OCI-LY1 (cell line): ENCODE measurements around the gene KAT7.

Experiments used
- H2AFZ ChIP-seq: fragments of 200-600 bp; sonication (generic), shearing (Covaris generic); 2 replicates; pipeline ENCODE4 v1.6.0; 2014; ENCODE audit warnings: antibody characterized with exemption, mild to moderate bottlenecking, low read length
- H3F3A ChIP-seq: fragments of 200-600 bp; sonication (generic), shearing (Covaris generic); 2 replicates; pipeline ENCODE4 v1.6.0; 2014; ENCODE audit warnings: mild to moderate bottlenecking, antibody characterized with exemption, low read length, moderate library complexity; ENCODE audit not compliant: insufficient read depth
- H3K27ac ChIP-seq: fragments of 200-600 bp; sonication (generic); 2 replicates; pipeline ENCODE4 v1.5.1; 2014; ENCODE audit warnings: low read length, mixed run types, mild to moderate bottlenecking, low read depth; ENCODE audit not compliant: poor library complexity, severe bottlenecking
- H3K27me3 ChIP-seq: fragments of 200-600 bp; sonication (generic); 2 replicates; pipeline ENCODE4 v1.6.0; 2014; ENCODE audit warnings: antibody characterized with exemption, mild to moderate bottlenecking, low read length, moderate library complexity; ENCODE audit not compliant: insufficient read depth
- H3K36me3 ChIP-seq: fragments of 200-600 bp; sonication (generic); 2 replicates; pipeline ENCODE4 v1.6.1; 2014; ENCODE audit warnings: mild to moderate bottlenecking, antibody characterized with exemption, low read length, moderate library complexity, mixed read lengths; ENCODE audit not compliant: insufficient read depth
- H3K4me1 ChIP-seq: fragments of 200-600 bp; sonication (generic); 2 replicates; pipeline ENCODE4 v1.5.1; 2014; ENCODE audit warnings: mild to moderate bottlenecking, low read length, moderate library complexity; ENCODE audit not compliant: insufficient read depth, severe bottlenecking
- H3K4me2 ChIP-seq: fragments of 200-600 bp; sonication (generic), shearing (Covaris generic); 2 replicates; pipeline ENCODE4 v1.6.1; 2014; ENCODE audit warnings: low read length
- H3K4me3 ChIP-seq: fragments of 200-600 bp; sonication (generic); 2 replicates; pipeline ENCODE4 v1.5.1; 2014; ENCODE audit warnings: low read length, low read depth, mild to moderate bottlenecking, mixed read lengths; ENCODE audit not compliant: poor library complexity, severe bottlenecking
- H3K79me2 ChIP-seq: fragments of 200-600 bp; shearing (Covaris generic); 2 replicates; pipeline ENCODE4 v1.6.1; 2016; ENCODE audit warnings: mixed run types, low read length, mixed read lengths; ENCODE audit not compliant: insufficient read depth
- H3K9ac ChIP-seq: fragments of 200-600 bp; sonication (generic), shearing (Covaris generic); 2 replicates; pipeline ENCODE4 v1.6.1; 2014; ENCODE audit warnings: mild to moderate bottlenecking, low read length, mixed read lengths
- H3K9me2 ChIP-seq: fragments of 200-600 bp; sonication (generic), shearing (Covaris generic); 2 replicates; pipeline ENCODE4 v1.6.1; 2014; ENCODE audit warnings: low read depth, mild to moderate bottlenecking, low read length, mixed read lengths
- H3K9me3 ChIP-seq: fragments of 200-600 bp; shearing (Covaris generic); 2 replicates; pipeline ENCODE4 v1.6.1; 2014; ENCODE audit warnings: low read length, mixed read lengths
- H4K20me1 ChIP-seq: fragments of 200-600 bp; sonication (generic), shearing (Covaris generic); 2 replicates; pipeline ENCODE4 v1.6.0; 2016; ENCODE audit warnings: mild to moderate bottlenecking, low read length; ENCODE audit not compliant: insufficient read depth
- EZH2 ChIP-seq: fragments of 200-600 bp; sonication (generic), shearing (Covaris generic); IDR thresholded peaks from 2 replicates; pipeline ENCODE4 v1.8.0; 2017; ENCODE audit warnings: borderline replicate concordance, mixed run types, mild to moderate bottlenecking, antibody characterized with exemption, low read length, moderate library complexity, mixed read lengths
- TF ChIP-seq, protein P1 (sequence below): fragments of 200-600 bp; sonication (generic), shearing (Covaris generic); IDR thresholded peaks from 2 replicates; pipeline ENCODE4 v1.5.1; 2017; ENCODE audit warnings: mild to moderate bottlenecking, antibody characterized with exemption, low read length, moderate library complexity, mixed read lengths

KAT7 gene

DNA sequence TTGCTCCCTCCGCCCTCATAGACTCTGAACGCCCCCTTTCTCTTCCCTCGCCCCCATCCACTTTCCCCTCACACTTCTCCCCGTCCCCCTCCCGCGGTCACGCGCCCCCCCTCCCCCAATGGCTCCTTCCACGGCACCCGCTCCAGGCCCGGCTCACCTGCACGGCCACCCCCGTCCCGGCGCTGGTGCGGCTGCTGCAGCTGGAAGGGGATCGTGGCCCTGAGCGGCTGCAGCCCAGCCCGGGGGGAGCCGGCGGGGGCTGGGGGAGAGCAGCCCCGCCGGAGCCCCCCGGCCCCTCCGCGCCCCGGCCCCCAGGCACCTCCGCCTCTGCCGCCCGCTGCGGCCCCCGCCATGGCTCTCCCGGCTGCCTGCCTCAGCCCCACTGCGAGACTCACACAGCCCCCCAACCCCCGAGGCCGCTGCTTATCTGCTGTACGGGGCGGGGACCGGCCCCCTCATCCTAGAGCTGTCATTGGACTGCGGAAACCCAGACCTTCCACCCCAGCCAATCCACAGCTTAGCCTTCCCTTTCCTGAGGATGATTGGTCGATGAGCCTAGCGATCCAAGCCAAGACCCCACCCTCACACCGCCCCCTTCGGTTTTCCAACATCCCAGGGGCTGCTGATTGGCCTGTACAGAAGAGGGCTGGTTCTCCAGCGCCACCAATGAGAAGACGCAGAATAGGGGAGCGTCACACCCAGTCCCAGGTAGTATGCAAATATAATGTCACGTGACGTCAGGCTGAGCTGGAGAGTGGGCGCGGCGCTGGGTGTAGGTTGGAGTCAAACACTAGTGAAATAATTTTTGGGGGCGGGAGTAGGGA, 24.5 kb upstream of the KAT7 start, which contains the start of gene FAM117A:
FAM117A (minus strand) TSS at position 397 of the 824 bp plus-strand sequence; CDS start at position 353, 44 bp downstream.
- H3K79me2 ChIP-seq, result peaks cover 47% of the 10 kb centered on the region
- H3F3A ChIP-seq, result no peaks in the 10 kb centered on the region; the same call in 1 of the 2 replicates
- peaks cover 6% of the 10 kb centered on the region for H3K9me3 ChIP-seq
- peak within 1 kb of the TSS; percentile 72 for H3K9ac ChIP-seq
- H3K4me2 ChIP-seq, result peak within 1 kb of the TSS; percentile 81
- peak within 1 kb of the TSS; percentile 76 for H3K27ac ChIP-seq
- H3K4me3 ChIP-seq, result peak within 1 kb of the TSS; percentile 80
- H3K4me1 ChIP-seq, result peaks cover 45% of the 10 kb centered on the region
- no peaks in the 10 kb centered on the region for H3K27me3 ChIP-seq
- TF ChIP-seq, protein P1, sequence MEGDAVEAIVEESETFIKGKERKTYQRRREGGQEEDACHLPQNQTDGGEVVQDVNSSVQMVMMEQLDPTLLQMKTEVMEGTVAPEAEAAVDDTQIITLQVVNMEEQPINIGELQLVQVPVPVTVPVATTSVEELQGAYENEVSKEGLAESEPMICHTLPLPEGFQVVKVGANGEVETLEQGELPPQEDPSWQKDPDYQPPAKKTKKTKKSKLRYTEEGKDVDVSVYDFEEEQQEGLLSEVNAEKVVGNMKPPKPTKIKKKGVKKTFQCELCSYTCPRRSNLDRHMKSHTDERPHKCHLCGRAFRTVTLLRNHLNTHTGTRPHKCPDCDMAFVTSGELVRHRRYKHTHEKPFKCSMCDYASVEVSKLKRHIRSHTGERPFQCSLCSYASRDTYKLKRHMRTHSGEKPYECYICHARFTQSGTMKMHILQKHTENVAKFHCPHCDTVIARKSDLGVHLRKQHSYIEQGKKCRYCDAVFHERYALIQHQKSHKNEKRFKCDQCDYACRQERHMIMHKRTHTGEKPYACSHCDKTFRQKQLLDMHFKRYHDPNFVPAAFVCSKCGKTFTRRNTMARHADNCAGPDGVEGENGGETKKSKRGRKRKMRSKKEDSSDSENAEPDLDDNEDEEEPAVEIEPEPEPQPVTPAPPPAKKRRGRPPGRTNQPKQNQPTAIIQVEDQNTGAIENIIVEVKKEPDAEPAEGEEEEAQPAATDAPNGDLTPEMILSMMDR, result no peak
- no peak for TF ChIP-seq EZH2
- H3K9me2 ChIP-seq, result no peaks in the 10 kb centered on the region
- no peaks in the 10 kb centered on the region for H4K20me1 ChIP-seq
- peaks cover 7% of the 10 kb centered on the region for H3K36me3 ChIP-seq
- H2AFZ ChIP-seq, result no peak within 1 kb of the TSS

DNA sequence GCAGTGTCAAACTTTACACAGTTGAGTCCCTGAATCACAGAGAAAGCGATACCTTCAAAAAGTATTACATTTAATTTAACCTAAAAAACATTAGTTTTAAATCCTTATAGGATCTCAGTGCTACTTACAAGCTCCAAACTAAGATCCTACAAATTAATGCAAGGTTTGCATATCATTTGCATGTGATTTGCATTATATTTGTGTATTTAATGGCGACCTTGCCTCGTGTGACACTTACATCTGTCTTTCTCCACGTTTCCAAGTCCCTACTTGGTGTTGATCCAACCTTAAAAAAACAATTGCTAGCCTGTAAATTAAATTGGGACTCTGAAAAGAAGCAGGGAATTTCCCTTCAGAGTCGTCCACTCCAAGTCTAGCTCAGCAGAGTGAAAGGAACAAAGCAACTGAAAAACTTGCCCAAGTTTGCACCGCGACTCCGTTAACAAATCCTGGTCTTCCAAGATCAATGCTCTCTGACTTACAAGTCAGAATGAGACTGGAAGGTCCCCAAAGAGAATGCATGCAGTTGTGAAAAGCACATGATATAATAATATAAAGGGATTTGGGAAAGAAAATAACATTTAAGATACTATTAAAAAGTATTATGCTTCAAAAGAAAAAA, 23.8 kb upstream of the KAT7 start:
- Histone ChIP-seq H3K4me3 (peak overlapping the region; percentile 80), H3K4me1 (peaks cover 38% of the 10 kb centered on the region), H3K79me2 (peaks cover 40% of the 10 kb centered on the region), H3K4me2 (peak overlapping the region; percentile 49), H3K27me3 (no peaks in the 10 kb centered on the region), H2AFZ (no peak overlapping the region), H3K9me3 (peaks cover 6% of the 10 kb centered on the region), H3K9me2 (no peaks in the 10 kb centered on the region), H4K20me1 (no peaks in the 10 kb centered on the region), H3K27ac (peak overlapping the region; percentile 36), H3K9ac (no peak overlapping the region), H3K36me3 (peaks cover 7% of the 10 kb centered on the region), H3F3A (no peaks in the 10 kb centered on the region; the same call in 1 of the 2 replicates)
- TF ChIP-seq, protein P1, result no peak
- TF ChIP-seq EZH2, result no peak

DNA sequence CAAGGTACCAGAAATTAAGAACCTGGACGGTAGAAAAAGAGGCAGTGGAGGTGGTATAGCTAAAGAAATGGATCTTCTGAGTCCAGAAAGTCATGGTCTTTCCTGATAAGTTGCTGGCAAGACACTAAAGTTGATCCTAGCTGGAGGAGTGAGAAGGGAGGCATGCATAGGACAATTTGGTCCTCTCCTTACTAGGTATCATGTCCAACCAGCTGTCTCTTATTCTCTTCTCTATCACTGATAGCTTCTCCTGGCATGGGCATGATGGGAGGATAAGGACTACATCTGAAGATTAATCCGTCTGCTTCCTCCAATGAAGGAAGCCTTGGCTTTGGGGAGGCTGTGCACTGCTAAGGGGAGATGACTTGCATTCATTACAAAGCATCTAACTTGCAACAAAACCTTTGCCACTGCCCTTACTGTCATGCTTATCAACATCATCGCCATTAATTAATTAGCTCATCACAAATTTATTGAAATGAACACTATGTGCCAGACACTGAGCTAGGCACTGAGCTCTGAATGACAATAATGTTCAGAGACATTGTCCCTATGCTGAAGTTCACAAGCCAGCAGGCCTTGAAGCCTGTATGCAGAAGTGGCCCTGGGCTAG, 21.5 kb upstream of the KAT7 start:
- H4K20me1 ChIP-seq, result no peaks in the 10 kb centered on the region
- H3K4me1 ChIP-seq, result peaks cover 14% of the 10 kb centered on the region
- no peaks in the 10 kb centered on the region; the same call in 1 of the 2 replicates for H3K36me3 ChIP-seq
- H3K9me3 ChIP-seq, result peaks cover 6% of the 10 kb centered on the region
- no peak overlapping the region for H3K9ac ChIP-seq
- H3K79me2 ChIP-seq, result peaks cover 16% of the 10 kb centered on the region
- H3F3A ChIP-seq, result no peaks in the 10 kb centered on the region; the same call in 1 of the 2 replicates
- H3K9me2 ChIP-seq, result no peaks in the 10 kb centered on the region
- no peaks in the 10 kb centered on the region for H3K27me3 ChIP-seq
- H2AFZ ChIP-seq, result no peak overlapping the region
- no peak for TF ChIP-seq EZH2
- TF ChIP-seq, protein P1, result no peak
- no peak overlapping the region for H3K4me2 ChIP-seq
- no peak overlapping the region for H3K4me3 ChIP-seq
- H3K27ac ChIP-seq, result no peak overlapping the region
